HG03378 (cell line): Measurements from ENCODE around the gene XPNPEP3.
"Not testable (repeated sequence)": the region's sequence is repeated elsewhere in the genome, so short reads cannot be mapped to it uniquely, and the experiment has no call there.

Experiments
- ATAC-seq: cut with Tn5 transposase; IDR thresholded peaks from one replicate; pipeline ENCODE4 v1.9.1; 2021; ENCODE audit warnings: mild to moderate bottlenecking, moderate library complexity; ENCODE audit not compliant: unreplicated experiment

XPNPEP3 gene

DNA sequence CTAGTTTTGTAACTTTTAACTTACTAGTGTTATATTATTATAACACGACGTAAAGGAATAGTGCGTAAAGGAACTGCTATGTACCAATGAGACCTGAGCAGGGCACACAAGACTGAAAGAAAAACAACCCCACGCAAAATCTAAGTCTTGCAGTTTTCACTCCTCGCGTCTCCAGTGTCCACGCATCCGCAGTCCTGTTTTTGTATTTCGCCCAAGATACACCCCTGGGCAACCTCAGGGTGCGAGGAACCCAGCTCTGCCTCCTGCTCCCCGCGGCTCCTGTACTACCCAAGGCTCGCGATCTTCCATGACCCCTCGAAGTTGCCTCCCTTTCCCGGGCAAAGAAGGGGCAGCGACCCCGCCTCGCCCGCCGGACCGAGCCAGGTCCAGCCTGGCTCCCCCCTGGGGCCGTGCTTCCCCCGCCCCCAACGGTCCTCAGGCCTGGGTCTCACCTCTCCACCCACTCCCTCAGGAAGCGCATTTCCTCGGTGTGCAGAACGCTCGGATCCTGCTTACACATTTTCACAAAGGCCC lies 902 bp upstream of the XPNPEP3 start:
- peak; percentile 4 for ATAC-seq

DNA sequence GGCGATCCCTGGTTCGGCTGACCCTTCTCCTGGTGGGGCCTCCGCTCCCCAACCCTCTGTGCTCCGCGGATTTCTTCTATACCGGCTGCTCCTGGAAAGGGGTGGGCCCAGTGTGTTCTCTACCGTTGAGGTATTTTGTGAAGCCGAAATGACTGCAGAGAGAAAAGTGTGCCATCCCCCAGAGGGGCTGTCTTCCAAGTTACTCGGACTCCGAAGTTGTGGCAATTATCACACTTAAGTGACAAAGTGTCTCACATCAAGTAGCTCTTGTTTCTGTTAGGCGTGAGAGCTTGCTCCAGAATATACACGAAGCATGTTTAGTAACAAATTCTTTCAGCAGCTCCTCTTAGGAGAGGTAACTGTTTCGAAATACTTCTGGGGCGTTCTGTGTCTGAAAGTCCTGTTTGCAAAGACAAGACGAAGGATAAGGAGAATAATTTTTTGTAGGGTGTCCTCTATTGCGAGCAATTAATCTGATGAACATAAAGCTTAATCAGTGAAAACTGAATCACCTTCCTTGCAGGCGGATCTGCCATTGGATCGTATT lies 434 bp downstream of the XPNPEP3 start:
- no peak for ATAC-seq

DNA sequence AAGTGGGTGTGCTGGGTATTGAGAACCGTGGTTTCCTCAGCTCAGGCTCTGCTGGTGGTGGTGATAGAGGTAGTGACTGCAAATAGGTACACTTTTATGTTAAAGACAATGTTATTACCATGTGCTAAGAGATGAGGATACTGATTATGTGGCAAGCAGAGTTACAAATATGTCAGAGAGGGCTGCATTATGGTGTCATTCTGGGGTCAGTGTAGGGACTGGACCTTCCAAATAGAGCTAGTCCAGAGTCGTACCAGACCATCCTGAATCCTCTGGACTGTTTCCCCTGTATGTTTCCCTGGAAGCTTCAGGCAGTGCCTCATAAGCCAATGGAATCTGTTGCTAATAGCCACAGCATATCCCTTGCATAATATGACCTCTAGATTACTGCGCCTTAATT lies 5.1 kb downstream of the XPNPEP3 start, which contains the start of gene DNAJB7:
Gene DNAJB7 (minus strand): TSS at position 101 of the 400 bp plus-strand sequence. CDS start 119 bp downstream, outside the sequence.
- ATAC-seq, result no peak

DNA sequence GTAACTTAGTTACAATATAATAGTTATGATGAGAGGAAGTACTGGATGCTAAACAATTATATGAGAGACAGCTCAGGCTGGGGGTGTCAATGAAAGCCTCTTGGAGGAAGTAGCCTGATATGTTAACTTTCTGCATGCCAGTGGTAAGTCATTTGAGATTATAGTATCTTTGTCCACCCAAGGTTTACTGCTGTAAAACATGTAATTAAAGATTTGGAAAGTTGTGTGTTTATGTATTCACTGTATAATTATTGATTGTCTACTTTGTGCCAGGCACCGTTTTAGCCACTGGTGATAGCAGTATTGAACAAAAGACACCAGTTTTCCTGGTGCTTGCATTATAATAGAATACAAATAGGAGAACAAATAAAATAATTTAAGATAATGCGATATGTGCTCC lies 5.6 kb downstream of the XPNPEP3 start:
- ATAC-seq, result no peak

DNA sequence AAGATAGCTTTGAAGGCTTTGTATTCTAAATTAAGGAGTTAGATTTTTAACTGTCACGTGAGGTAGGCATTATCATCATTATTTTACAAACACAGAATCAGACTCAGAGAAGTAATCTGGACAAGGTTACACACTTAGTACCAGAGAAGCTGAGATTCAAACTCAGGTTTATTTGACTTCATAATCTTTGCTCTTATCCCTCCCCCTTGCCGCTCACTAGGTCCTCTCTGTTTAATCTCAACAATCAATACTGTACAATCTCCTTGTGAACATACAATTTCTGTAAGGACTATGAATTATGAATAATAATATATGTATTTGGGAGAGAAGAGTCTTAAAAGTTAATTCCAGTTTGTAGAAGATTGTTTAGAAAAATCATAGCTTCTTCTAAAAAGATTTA lies 10.2 kb downstream of the XPNPEP3 start:
- ATAC-seq, result no peak

DNA sequence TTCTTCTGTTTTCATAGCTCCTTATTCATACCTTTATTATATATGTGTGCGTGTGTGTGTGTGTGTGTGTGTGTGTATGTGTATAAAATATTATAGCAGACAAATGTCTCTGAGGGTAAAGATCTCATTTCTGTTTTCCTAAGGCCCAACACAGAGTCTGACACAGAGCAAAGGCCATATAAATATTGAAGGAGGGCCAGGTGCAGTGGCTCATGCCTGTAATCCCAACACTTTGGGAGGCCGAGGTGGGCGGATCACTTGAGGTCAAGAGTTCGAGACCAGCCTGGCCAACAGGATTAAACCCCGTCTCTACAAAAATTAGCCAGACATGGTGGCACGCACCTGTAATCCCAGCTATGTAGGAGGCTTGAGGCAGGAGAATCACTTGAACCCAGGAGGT lies 11.4 kb downstream of the XPNPEP3 start:
- ATAC-seq, result not testable (repeated sequence)

DNA sequence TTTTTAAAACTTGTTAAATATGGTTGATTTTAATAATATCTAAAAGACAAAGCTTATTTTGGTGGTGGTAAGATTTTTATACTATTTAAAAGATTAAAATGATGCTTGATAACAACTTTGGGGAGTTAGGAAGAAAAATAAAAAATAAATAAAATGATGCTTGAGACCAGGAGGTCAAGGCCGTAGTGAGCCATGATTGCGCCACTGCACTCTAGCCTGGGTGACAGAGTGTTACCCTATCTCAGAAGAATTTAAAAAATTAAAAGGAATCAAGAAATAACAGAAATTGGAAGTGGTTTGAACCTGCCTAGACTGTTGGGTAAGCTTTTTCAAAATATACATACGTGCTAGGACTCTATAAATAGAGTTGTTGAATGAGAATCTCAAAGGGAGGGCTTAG lies 17.1 kb downstream of the XPNPEP3 start:
- ATAC-seq, result no peak

DNA sequence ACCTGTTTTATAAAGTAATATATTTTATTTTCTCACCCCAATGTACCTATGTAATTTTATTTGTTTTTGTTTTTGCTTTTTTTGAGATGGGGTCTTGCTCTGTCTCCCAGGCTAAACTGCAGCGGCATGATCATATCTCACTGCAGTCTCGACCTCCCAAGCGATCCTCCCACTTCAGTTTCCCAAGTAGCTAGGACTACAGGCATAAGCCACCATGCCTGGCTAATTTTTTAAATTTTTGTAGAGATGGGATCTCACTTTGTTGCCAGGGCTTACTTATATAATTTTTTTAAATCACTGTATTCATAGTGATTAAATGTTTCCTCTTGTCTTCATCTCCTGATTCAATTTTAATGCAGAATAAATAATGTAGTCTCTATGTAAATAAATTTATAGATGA lies 18.2 kb downstream of the XPNPEP3 start:
- ATAC-seq, result no peak

DNA sequence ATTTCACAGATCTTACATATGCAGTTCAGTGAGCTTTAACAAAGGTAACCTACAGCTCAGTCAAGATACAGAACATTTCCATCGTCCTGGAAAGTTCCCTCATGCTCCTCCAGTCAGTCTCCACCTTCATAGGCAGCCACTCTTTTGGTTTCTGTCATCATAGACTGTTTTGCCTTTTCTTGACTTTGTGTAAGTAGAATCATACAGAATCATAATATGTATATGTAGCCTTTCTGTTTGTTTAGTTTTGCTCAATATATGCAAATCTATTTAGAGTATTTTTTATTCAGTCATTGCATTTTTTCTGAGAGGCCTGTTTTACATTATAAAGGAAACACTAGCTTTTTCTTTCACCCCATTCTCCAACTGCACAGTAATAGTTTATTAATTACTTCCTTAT lies 20.0 kb downstream of the XPNPEP3 start:
- ATAC-seq, result no peak

DNA sequence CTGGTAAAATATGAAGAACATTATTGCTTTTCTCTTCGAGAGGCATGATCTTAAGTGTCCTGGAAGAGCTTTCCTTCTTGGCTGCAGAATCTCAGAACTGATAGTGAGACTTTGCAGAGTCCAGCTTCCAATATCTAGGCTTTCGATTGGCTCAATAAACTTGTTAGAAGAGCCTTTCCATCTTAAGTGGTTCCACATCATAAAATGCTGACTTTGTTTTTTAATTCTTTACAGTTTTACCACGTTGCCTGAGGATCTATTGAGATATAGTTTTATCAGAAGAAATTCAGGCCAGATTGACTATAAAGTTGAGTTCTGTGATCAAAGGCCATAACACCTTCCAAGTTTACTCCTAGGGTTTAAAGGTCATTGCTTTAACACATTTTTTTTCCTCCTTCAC lies 20.5 kb downstream of the XPNPEP3 start:
- no peak for ATAC-seq

DNA sequence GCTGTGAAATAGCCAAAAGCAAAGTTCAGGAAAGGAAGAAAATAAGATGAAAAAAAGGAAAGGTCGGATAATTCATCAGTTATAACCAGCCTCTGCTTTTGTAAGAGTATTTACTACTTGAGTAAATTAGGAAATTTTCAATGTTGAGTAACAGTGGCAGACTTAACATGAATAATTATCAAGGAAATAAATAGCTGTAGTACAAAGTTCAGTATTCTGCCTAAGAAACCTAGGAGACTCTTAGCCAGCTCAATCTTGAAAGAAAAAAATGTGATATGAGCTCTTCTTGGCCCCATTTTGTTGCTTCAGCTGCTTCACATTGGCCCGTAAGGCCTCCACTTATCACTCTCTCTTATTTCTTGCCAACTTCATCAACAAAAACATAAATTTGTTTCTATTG lies 22.0 kb downstream of the XPNPEP3 start:
- no peak for ATAC-seq

DNA sequence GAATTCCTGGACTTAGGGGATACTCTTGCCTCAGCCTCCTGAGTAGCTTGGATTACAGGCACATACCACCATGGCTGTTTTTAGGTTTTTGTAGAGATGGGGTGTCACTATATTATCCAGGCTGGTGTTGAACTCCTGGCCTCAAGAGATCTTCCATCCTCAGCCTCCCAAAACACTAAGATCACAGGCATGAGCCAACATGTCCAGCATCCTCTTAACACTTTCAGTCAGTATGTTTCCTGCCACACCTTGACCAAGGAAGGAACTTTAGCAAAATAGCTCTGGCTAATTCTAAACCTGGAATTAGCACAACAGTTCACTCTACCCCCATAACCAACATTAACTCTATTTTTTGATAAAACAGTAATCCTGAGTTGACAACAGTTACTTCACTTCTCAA lies 32.2 kb downstream of the XPNPEP3 start:
- ATAC-seq, result no peak

DNA sequence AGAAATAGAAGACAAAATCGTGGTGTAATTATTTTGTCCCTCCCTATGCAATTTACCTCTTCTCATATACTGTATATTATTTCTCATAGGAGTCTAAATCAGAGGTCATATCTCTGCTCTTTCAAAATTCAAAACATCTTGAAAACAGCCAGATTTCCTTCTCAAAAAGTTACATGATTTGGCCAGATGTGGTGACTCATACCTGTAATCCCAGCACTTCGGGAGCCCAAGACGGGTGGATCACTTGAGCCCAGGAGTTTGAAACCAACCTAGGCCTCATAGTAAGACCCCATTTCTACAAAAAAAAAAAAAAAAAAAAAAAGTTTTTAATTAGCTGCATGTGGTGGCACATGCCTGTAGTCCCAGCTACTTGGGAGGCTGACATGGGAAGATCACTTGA lies 33.9 kb downstream of the XPNPEP3 start:
- ATAC-seq, result no peak

DNA sequence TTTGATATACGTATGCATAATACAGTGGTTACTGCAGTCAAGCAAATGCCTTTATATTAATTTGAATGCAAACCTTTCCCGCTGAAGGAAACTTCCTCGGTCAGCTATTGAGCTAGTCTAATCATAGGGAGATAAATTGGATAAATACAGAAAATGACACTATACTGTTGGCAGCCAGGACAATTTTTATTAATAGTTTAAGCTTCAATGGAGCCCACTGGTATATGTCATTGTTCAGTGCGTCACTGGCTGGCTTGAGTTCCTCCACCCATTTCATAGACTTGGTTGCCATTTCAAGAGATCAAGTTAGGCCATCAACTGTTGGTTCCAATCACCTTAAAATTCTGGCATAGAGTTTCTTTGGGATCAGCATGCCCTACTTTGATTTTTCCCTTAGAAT lies 37.5 kb downstream of the XPNPEP3 start:
- no peak for ATAC-seq

DNA sequence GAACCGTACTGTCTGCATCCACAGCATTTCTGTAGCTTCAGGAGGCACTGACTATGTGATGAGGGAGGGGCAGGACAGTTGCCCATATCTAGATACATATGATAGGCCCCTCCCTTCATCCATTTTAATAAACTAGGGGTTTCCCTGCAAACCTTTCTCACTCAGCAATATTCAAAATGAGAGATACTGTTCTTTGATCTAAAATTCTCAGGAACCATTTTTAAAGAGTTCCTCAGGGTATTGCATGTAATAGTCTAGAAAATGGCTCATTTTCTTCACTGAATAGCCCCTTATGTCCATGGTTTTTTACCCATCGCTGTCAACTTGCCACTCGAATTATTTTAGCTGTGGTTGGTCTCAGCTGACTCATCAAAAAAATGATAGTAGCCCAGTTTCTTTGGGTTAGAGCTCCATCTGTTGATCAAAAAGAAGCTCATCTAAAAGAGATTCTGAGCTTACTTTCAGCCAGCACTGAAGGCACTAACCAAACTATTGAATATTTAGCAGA lies 42.0 kb downstream of the XPNPEP3 start:
- ATAC-seq, result no peak

DNA sequence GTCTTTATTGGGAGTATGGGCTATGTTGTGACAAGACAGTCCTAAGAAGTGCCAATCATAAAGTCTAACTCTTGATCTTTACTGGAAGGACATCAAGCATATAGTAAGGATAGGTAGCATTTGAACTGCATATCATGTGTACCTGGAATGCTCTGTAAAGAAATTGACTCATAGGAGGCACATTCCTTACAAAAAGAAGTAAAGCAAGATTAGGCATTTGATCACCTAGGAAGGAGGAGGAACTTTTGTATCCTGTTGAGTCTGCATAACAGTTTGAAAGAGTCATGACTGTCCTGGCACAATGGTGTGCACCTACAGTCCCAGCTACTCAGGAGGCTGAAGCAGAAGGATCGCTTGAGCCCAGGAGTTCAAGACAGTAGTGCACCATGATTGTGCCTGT lies 47.2 kb downstream of the XPNPEP3 start:
- ATAC-seq, result no peak

DNA sequence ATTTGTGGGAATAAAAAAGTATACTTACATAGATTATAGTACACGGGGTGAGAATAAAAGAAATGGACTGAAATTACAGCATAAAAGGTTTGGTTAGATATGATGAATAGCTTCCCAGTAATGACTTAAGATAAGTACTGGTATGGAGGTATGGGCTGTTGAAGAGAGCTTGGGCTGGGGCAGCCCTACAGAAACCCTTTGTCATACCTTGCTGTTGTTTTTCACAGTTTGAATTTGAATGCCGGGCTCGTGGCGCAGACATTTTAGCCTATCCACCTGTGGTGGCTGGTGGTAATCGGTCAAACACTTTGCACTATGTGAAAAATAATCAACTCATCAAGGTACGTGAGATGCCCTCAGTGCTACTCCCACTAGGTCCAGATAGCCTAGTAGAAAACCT lies 51.9 kb downstream of the XPNPEP3 start:
- no peak for ATAC-seq

DNA sequence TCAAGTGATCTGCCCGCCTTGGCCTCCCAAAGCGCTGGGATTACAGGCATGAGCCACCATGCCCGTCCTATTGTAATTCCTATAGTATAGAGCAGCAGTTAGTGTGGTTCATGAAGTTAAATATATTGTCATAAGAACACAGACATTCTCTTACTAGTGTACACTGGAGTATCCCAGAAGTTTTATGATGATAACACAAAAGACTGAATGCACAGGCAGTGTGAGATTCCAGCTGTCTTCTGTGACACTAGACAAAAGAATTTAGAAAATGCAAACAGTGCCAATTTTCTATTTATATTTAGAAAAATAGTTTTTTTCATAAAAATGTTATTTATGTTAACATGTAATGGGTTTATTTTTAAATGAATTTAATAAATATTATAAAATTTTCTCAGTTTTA lies 54.8 kb downstream of the XPNPEP3 start:
- no peak for ATAC-seq

DNA sequence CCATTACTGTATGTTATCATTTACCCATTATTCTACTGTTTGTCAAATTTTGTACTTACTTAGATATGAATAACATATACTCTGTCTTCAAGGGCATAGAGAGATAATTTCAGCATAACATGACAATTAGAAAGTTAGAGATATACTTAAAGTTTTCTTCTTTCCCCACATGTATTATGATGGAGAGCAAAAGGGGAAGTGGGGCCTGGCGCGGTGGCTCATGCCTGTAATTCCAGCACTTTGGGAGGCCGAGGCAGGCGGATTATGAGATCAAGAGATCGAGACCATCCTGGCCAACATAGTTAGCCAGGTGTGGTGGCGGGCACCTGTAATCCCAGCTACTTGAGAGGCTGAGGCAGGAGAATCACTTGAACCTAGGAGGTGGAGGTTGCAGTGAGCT lies 56.0 kb downstream of the XPNPEP3 start:
- not testable (repeated sequence) for ATAC-seq

DNA sequence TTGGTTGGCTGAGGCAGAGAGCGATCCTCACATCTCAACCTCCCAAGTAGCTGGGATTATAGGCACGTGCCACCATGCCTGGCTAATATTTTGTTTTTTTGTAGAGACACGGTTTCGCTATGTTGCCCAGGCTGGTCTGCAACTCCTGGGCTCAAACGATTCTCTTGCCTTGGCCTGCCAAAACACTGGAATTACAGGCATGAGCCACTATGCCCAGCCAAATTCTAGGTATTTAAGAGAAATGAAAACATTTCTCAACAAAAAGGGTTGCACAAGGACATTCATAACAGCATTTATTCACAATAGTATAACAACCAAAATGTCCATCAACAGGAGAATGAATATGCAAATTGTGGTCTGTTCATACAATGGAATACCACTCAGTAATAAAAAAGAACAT lies 62.5 kb downstream of the XPNPEP3 start:
- no peak for ATAC-seq

DNA sequence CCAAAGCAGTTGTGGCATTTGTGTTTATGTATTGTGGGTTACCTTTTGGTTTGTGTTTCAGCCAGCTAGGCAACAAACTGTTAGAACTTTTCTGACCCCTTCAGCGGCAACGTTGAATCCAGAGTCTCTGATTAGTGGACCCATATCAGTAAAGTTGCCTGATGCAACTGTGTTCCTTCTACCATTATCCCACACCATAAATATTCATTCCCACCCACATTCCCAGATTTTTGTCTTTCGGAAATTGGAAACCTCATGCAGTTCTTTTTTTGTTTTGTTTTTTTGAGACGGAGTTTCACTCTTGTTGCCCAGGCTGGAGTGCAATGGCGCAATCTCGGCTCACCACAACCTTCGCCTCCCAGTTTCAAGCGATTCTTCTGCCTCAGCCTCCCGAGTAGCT lies 63.6 kb downstream of the XPNPEP3 start:
- no peak for ATAC-seq

DNA sequence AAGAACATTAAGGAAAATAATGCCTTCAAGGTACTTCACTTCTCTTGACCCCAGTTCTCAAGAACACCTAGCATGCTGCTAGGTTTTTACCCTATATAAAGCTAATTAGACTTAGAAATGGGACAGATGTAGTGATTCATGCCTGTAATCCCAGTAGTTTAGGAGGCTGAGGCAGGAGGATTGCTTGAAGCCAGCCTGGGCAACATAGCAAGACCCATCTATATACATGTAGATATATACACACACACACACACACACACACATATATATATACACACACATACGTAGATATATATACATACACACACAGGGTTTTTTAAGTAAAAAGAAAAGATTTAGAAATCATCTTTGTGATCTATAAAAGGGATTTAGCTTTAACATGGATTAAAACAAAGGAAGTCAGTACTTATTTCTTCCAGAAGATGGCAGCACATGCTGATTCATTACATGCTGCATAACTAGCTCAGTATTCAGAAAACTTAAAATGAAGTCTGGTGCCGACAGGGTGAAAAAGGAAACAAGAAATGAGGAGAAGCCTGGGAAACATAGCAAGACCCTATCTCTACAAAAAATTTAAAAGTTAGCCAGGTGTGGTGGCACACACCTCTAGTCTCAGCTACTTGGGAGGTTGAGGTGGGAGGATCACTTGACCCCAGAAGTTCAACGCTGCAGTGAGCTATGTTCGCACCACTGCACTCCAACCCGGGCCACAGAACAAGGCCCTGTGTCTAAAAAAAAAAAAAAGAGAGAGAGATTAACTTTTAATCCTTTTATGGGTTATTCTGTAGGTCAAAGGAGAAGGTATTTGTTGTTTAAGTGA lies 65.7 kb downstream of the XPNPEP3 start:
- no peak for ATAC-seq
